OCI-LY1 (cell line): ENCODE data around the gene DRD2.

Experiments
- EZH2 ChIP-seq: fragments of 200-600 bp; sonication (generic), shearing (Covaris generic); IDR thresholded peaks from 2 replicates; pipeline ENCODE4 v1.8.0; 2017; ENCODE audit warnings: borderline replicate concordance, mixed run types, mild to moderate bottlenecking, antibody characterized with exemption, low read length, moderate library complexity, mixed read lengths
- TF ChIP-seq, protein P1 (sequence below): fragments of 200-600 bp; sonication (generic), shearing (Covaris generic); IDR thresholded peaks from 2 replicates; pipeline ENCODE4 v1.5.1; 2017; ENCODE audit warnings: mild to moderate bottlenecking, antibody characterized with exemption, low read length, moderate library complexity, mixed read lengths

GRCh38 chr11:113400631-113401230 lies 74.5 kb downstream of the DRD2 start:
- TF ChIP-seq, protein P1, sequence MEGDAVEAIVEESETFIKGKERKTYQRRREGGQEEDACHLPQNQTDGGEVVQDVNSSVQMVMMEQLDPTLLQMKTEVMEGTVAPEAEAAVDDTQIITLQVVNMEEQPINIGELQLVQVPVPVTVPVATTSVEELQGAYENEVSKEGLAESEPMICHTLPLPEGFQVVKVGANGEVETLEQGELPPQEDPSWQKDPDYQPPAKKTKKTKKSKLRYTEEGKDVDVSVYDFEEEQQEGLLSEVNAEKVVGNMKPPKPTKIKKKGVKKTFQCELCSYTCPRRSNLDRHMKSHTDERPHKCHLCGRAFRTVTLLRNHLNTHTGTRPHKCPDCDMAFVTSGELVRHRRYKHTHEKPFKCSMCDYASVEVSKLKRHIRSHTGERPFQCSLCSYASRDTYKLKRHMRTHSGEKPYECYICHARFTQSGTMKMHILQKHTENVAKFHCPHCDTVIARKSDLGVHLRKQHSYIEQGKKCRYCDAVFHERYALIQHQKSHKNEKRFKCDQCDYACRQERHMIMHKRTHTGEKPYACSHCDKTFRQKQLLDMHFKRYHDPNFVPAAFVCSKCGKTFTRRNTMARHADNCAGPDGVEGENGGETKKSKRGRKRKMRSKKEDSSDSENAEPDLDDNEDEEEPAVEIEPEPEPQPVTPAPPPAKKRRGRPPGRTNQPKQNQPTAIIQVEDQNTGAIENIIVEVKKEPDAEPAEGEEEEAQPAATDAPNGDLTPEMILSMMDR, result no peak
- TF ChIP-seq EZH2, result no peak
